HepG2 (cell line): ENCODE results near the gene NRGN. TPM values are rescaled to one million over a fixed set of nuclear protein-coding genes. Genes with fewer than 3 reads are reported as not detected.

Source experiments
- ATF7 ChIP-seq, 2 experiments: fragments of 450-650 bp in 1 of 2; sonication (generic) in 1 of 2; formaldehyde crosslinking in 1 of 2; IDR thresholded peaks; 2 replicates each; pipeline versions ENCODE4 v1.4.0 to v1.6.1; 2016 to 2020; ENCODE audit warnings: antibody characterized with exemption in 1 of 2, mild to moderate bottlenecking in 1 of 2, missing genetic modification reagents in 1 of 2
- EP300 ChIP-seq, 3 experiments: sonication (generic) in 1 of 3; formaldehyde crosslinking in 1 of 3; IDR thresholded peaks; 2 replicates each; pipeline versions ENCODE4 v1.5.1 to v1.6.1; 2011 to 2020; ENCODE audit warnings: low read depth in 2 of 3, low read length in 2 of 3, borderline replicate concordance in 1 of 3, improper control_type of control experiment in 1 of 3, mild to moderate bottlenecking in 1 of 3, missing genetic modification reagents in 1 of 3, moderate library complexity in 1 of 3
- GFI1 ChIP-seq: sonication (generic); formaldehyde crosslinking; IDR thresholded peaks from 2 replicates; pipeline ENCODE4 v1.5.0; 2020; ENCODE audit warnings: missing genetic modification reagents, mild to moderate bottlenecking, borderline replicate concordance
- MAFG ChIP-seq: sonication (generic); formaldehyde crosslinking; IDR thresholded peaks from 2 replicates; pipeline ENCODE4 v1.5.1; 2020; ENCODE audit warnings: mild to moderate bottlenecking, missing genetic modification reagents
- ZNF292 ChIP-seq: sonication (generic); formaldehyde crosslinking; IDR thresholded peaks from 2 replicates; pipeline ENCODE4 v1.8.1; 2022; ENCODE audit warnings: mild to moderate bottlenecking, low read depth, missing genetic modification reagents, borderline replicate concordance
- ZNF556 ChIP-seq: sonication (generic); formaldehyde crosslinking; IDR thresholded peaks from 2 replicates; pipeline ENCODE4 v1.4.0; 2020; ENCODE audit warnings: mild to moderate bottlenecking, missing genetic modification reagents, borderline replicate concordance
- ZNF674 ChIP-seq: sonication (generic); formaldehyde crosslinking; IDR thresholded peaks from 2 replicates; pipeline ENCODE4 v1.5.0; 2020; ENCODE audit warnings: low read depth, mild to moderate bottlenecking, missing genetic modification reagents
- ZNF747 ChIP-seq: sonication (generic); formaldehyde crosslinking; IDR thresholded peaks from 2 replicates; pipeline ENCODE4 v1.8.1; 2023; ENCODE audit warnings: missing genetic modification reagents, mild to moderate bottlenecking, borderline replicate concordance
- ZNF782 ChIP-seq: sonication (generic); formaldehyde crosslinking; IDR thresholded peaks from 2 replicates; pipeline ENCODE4 v1.4.0; 2020; ENCODE audit warnings: missing genetic modification reagents, mild to moderate bottlenecking, borderline replicate concordance
- ZNF883 ChIP-seq: sonication (generic); formaldehyde crosslinking; IDR thresholded peaks from 2 replicates; pipeline ENCODE4 v1.5.1; 2020; ENCODE audit warnings: mild to moderate bottlenecking, missing genetic modification reagents; ENCODE audit errors: not compliant biosample characterization
- ZSCAN20 ChIP-seq: sonication (generic); formaldehyde crosslinking; IDR thresholded peaks from 2 replicates; pipeline ENCODE4 v1.4.0; 2020; ENCODE audit warnings: missing genetic modification reagents, mild to moderate bottlenecking, borderline replicate concordance
- polyA plus RNA-seq, 8 experiments: library from polyadenylated mRNA; depleted of rRNA in 3 of 8; stranded (reverse) in 7 of 8; unstranded in 1 of 8; fragments of >200 nt; fragmentation: Illumina TruSeq in 4 of 8; extraction: Trizol in 4 of 8; gene quantifications; 2 replicates each; pipeline versions ENCODE4 v1.2.1 to v1.2.3, GENCODE V29; 2011 to 2016; ENCODE audit warnings: low read depth in 4 of 8, missing spikeins in 1 of 8, mixed read lengths in 1 of 8; ENCODE audit not compliant: insufficient read depth in 1 of 8
- total RNA-seq, 5 experiments: library from RNA; depleted of rRNA; stranded (reverse); fragments of >200 nt; fragmentation: Illumina TruSeq; extraction: Trizol; gene quantifications; 2 replicates each; pipeline ENCODE4 v1.2.3, GENCODE V29; 2016; ENCODE audit warnings: low read depth in 1 of 5
- TF ChIP-seq, protein P1 (sequence below): sonication (generic); formaldehyde crosslinking; IDR thresholded peaks from 2 replicates; pipeline ENCODE4 v1.5.0; 2020; ENCODE audit warnings: mild to moderate bottlenecking, missing genetic modification reagents, borderline replicate concordance
- TF ChIP-seq, protein P2 (sequence below): sonication (generic); formaldehyde crosslinking; IDR thresholded peaks from 2 replicates; pipeline ENCODE4 v1.5.0; 2020; ENCODE audit warnings: mild to moderate bottlenecking, missing genetic modification reagents, moderate library complexity

The NRGN gene
- total and polyA plus RNA-seq, 2 of the 13 experiments (the other 11 are each of a cell fraction or from before 2014, with no cell fraction given), result 0.22 TPM; not detected in 1

DNA sequence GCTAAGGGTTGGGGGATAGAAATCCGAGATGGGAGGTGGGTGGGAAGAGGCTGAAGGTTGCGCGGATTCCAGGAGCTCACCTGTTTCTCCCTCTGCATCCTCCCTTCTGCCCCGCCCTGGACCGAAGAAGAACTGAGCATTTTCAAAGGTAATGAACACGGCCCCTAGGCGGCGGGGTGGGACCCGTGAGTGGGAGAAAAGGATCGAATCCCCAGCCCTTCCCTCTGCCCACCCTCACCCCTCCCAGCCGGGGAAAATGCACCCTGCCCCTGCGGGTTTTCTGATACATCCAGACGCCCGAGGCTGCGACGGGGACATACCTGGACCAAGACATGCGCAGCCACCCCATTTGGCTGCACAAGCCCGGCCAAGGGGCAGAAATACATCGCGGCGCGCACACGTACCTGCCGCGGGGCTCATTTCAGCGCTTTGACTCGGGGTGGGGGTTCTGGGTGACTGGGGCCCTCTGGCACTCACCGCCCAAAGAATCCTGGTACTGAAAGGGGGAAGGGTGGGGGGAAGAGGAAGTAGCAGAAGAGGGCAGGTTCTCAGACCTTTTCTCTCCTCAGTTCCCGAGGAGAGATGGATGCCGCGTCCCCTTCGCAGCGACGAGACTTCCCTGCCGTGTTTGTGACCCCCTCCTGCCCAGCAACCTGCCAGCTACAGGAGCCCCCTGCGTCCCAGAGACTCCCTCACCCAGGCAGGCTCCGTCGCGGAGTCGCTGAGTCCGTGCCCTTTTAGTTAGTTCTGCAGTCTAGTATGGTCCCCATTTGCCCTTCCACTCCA, 6.3 kb downstream of the NRGN start (continued):
- TF ChIP-seq ZNF556 (CRISPR knock-in tag) (no peak), ATF7 (IDR thresholded peaks at IDR 0.05) (no peak), ATF7 (CRISPR knock-in tag; IDR thresholded peaks at IDR 0.05) (0 out of 2 replicates have a peak, but pooled peaks have one; percentile 10), EP300 (IDR thresholded peaks at IDR 0.05; ENCODE audit: low read depth in 2 of 2, low read length in 2 of 2) (no peak), EP300 (CRISPR knock-in tag; IDR thresholded peaks at IDR 0.05; ENCODE audit: borderline replicate concordance) (no peak), MAFG (CRISPR knock-in tag) (no peak), ZNF883 (peak; percentile 48), ZNF292 (peak; percentile 14; the same call in 1 of the 2 replicates), ZNF782 (CRISPR knock-in tag) (peak; percentile 78; the same call in 1 of the 2 replicates), ZNF674 (CRISPR knock-in tag) (no peak), GFI1 (CRISPR knock-in tag) (no peak), ZSCAN20 (CRISPR knock-in tag) (no peak), ZNF747 (CRISPR knock-in tag) (peak; percentile 33; the same call in 1 of the 2 replicates)
- TF ChIP-seq, protein P1, sequence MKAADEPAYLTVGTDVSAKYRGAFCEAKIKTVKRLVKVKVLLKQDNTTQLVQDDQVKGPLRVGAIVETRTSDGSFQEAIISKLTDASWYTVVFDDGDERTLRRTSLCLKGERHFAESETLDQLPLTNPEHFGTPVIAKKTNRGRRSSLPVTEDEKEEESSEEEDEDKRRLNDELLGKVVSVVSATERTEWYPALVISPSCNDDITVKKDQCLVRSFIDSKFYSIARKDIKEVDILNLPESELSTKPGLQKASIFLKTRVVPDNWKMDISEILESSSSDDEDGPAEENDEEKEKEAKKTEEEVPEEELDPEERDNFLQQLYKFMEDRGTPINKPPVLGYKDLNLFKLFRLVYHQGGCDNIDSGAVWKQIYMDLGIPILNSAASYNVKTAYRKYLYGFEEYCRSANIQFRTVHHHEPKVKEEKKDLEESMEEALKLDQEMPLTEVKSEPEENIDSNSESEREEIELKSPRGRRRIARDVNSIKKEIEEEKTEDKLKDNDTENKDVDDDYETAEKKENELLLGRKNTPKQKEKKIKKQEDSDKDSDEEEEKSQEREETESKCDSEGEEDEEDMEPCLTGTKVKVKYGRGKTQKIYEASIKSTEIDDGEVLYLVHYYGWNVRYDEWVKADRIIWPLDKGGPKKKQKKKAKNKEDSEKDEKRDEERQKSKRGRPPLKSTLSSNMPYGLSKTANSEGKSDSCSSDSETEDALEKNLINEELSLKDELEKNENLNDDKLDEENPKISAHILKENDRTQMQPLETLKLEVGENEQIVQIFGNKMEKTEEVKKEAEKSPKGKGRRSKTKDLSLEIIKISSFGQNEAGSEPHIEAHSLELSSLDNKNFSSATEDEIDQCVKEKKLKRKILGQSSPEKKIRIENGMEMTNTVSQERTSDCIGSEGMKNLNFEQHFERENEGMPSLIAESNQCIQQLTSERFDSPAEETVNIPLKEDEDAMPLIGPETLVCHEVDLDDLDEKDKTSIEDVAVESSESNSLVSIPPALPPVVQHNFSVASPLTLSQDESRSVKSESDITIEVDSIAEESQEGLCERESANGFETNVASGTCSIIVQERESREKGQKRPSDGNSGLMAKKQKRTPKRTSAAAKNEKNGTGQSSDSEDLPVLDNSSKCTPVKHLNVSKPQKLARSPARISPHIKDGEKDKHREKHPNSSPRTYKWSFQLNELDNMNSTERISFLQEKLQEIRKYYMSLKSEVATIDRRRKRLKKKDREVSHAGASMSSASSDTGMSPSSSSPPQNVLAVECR, result peak; percentile 10; the same call in 1 of the 2 replicates
- TF ChIP-seq, protein P2, sequence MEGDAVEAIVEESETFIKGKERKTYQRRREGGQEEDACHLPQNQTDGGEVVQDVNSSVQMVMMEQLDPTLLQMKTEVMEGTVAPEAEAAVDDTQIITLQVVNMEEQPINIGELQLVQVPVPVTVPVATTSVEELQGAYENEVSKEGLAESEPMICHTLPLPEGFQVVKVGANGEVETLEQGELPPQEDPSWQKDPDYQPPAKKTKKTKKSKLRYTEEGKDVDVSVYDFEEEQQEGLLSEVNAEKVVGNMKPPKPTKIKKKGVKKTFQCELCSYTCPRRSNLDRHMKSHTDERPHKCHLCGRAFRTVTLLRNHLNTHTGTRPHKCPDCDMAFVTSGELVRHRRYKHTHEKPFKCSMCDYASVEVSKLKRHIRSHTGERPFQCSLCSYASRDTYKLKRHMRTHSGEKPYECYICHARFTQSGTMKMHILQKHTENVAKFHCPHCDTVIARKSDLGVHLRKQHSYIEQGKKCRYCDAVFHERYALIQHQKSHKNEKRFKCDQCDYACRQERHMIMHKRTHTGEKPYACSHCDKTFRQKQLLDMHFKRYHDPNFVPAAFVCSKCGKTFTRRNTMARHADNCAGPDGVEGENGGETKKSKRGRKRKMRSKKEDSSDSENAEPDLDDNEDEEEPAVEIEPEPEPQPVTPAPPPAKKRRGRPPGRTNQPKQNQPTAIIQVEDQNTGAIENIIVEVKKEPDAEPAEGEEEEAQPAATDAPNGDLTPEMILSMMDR (CRISPR knock-in tag), result peak; percentile 45
